Suppressor macrophage treated with lipopolysaccharide for 4 hours (primary cell): Measurements from ENCODE around the gene TOP2A.
A peak's percentile ranks its signal among the peaks of the same experiment; 100 is the strongest.

Experiments used
- DNase-seq: peaks from one replicate; pipeline ENCODE4 v3.0.0-alpha.2; 2020

The TOP2A gene

DNA sequence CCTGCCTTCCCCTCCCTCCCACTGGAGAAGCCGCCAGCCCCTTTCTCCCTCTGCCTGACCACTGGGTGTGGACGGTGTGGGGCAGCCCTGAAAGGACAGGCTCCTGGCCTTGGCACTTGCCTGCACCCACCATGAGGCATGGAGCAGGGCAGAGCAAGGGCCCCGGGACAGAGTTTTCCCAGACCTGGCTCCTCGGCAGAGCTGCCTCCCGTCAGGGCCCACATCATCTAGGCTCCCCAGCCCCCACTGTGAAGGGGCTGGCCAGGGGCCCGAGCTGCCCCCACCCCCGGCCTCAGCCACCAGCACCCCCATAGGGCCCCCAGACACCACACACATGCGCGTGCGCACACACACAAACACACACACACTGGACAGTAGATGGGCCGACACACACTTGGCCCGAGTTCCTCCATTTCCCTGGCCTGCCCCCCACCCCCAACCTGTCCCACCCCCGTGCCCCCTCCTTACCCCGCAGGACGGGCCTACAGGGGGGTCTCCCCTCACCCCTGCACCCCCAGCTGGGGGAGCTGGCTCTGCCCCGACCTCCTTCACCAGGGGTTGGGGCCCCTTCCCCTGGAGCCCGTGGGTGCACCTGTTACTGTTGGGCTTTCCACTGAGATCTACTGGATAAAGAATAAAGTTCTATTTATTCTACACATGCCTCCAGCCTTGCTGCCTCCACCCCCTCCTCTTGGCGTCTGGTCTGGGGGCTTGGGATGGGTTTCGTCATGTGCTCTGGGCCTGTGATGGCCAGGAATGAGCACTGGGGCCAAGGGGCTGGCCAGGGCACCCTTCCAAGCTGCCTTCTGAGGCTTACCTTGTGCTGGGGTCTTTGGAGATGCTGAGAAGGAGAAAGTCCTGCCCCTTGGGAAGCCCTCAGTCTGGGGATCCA lies 60.5 kb downstream of the TOP2A start:
- no peak for DNase-seq

DNA sequence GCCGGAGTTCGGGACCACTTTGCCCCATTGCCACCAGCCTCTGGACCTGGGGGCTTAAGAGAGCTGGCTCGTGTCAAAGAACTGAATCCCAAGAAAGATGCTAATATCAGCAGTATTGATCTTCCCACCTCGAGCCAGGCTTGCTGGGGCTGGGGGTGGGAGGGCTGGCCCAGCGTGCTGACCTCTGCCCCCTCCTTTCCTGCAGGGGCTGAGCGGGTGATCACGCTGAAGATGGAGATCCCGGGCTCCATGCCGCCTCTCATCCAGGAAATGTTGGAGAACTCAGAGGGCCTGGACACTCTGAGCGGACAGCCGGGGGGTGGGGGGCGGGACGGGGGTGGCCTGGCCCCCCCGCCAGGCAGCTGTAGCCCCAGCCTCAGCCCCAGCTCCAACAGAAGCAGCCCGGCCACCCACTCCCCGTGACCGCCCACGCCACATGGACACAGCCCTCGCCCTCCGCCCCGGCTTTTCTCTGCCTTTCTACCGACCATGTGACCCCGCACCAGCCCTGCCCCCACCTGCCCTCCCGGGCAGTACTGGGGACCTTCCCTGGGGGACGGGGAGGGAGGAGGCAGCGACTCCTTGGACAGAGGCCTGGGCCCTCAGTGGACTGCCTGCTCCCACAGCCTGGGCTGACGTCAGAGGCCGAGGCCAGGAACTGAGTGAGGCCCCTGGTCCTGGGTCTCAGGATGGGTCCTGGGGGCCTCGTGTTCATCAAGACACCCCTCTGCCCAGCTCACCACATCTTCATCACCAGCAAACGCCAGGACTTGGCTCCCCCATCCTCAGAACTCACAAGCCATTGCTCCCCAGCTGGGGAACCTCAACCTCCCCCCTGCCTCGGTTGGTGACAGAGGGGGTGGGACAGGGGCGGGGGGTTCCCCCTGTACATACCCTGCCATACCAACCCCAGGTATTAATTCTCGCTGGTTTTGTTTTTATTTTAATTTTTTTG lies 61.6 kb downstream of the TOP2A start:
- no peak for DNase-seq

- peak; percentile 78 for DNase-seq
These were observed 62.4 kb downstream of the TOP2A start for GRCh38 chr17:40355123-40355803.

DNA sequence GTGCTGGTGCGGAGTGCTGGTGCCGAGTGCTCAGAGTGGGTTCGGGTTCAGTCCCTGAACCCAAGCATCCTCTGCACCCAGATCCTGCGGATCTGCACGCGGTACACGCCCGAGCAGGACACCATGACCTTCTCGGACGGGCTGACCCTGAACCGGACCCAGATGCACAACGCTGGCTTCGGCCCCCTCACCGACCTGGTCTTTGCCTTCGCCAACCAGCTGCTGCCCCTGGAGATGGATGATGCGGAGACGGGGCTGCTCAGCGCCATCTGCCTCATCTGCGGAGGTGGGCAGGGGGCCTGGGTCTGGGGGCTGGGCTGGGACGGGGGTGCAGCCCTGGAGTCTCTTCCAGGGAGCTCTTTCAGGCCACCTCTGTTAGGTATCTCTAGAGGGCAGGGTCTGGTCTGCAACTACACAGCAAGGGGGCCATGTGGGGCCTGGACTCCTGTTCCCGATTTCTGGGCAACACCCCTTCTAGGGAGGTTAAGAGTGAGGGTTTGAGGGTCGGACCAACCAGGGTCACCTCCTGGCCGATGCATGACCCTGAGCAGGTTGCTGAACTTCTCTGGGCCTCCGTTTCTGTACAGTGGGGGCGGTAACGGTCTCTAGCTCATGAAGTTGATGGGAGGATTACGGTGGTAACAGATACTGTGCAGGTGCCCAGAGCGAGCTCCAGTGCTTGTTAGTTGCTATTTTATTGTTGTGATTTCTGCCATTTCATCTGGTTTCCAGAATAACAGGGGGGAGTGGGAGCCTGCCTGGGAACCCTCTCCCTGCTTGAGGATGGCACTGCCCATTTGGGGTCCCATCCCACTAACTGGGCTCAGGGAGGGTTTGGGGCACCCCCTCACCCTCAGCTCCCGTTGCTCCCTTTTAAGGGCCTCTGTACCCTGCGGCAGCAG lies 63.2 kb downstream of the TOP2A start:
- no peak for DNase-seq

DNA sequence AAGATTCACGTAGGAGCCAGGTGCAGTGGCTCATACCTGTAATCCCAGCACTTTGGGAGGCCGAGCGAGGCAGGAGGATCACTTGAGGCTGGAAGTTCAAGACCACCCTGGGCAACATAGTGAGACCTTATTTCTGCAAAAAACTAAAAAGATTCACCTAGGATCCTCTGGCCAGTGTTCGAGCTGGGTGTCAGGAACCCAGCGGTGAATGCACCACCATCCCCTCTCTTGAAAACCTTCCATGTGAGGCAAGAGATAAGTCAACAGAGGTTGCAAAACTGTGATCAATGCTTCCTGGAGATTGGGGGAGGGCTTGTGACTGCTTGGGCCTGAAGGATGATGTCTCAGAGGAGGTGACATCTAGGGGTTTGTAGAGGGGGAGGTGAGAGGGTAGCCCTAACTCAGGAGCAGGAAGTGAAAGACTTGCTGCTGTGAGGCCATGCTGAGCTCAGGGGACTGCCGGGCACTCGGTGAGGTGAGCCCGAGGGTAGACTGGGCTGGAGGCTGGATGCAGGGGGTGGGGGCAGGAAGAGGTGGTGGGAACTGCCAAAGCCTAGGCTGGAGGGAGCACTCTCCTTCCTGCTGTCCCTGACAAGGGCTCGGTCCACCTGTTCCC lies 64.8 kb downstream of the TOP2A start:
- peak; percentile 60 for DNase-seq

- DNase-seq, result no peak
These were observed 65.4 kb downstream of the TOP2A start for GRCh38 chr17:40352237-40352778.

DNA sequence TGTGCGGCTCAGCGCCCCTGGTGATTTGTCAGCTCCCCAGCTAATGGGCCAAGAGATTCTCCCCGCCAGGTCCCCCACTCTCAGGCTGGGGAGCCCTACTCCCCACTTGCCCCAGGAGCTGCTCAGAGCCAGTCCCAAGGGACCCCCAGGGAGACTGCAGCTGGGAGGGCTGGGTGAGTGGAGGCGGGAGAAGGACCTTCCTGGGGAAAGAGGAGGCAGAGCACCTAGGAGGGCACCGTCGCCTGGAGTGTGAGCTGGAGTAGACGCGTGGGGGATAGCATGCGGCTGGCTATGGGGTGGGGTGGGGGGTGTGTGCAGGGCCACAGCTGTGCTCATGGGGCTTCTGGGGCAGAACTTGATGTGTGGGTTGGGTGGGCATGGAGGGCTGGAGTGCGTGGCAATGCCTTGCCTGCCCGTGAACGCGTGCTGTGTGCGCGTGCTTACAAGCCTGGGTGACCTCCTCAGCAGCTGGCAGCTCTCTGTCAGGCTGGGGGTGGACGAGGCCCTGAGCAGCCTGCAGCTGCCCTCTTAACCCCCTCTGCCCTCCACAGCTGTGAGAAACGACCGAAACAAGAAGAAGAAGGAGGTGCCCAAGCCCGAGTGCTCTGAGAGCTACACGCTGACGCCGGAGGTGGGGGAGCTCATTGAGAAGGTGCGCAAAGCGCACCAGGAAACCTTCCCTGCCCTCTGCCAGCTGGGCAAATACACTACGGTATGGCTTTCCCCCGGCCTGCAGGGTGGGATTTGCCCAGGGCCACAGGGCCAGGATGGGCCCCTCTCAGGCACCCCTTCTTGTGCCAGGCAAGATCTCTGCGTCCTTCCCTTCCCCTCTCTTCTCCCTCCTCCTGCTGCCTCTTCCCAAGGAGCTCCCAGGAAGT lies 66.1 kb downstream of the TOP2A start:
- DNase-seq, result no peak

DNA sequence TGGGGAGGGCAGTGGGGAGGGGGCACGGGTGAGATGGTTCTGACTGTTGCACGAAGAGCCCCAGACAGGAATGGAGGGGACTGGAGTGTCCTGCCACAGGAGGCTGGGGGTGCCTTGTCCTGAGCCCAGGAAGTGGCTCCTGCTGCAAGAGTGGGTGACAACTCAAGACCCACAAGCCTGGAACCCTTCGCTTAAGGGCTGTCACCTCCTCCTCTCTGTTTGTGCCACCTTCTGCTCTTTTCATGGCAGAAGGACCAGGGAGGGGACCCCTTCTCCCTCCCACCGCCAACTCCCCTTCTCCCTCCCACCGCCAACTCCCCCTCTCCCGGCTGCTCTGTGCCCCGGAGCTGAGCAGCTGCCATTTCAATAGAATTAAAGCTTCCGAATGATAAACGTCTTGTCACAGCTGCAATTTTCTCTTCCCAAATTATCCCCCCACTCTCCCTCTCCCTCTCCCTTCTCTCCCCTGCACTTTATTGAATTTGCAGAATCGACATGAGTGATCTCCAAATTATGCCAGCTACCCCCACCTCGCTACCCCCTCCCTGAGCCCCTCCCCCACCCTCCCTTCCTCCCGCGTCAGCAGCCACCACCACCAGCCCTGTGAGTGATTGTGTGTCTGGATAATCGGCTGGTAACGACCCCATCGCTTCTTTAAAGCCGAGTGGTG lies 66.9 kb downstream of the TOP2A start:
- no peak for DNase-seq

DNA sequence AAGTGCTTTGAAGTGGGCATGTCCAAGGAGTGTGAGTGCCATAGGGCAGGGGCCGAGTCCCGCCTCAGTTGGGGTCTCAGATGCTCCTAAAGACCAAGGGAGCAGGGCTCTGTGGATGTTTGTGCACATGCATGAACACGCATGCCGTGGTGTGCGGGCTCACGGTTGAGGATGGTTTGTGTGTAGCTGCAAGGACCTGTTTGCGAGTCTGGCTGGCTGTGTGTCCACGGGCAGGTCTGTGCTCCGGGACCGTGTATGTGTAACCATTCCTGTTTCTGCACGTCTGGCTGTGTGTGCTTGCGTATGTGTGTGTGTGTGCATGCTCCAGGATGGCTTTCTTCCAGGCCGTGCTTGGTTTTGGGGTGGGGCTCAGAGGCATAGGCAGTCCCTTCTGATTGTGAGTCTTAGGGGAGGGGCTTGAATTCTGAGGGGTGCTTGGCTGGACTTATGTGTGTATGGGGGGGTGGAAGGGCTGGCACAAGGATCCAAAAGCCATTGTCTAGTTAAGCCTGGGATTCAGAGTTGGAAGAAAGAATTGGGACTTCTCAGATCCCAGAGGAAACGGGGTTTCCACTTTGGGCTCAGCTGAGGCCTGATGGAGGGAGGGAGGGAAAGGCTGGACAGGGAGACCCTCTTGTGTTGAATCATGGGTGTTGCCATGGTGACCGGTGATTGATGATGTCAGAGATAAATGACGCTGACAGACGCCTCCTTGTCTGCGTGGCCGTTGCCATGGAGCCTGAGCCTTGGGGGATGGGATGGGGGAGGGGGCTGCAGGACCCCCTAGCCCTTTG lies 67.6 kb downstream of the TOP2A start:
- DNase-seq, result no peak

DNA sequence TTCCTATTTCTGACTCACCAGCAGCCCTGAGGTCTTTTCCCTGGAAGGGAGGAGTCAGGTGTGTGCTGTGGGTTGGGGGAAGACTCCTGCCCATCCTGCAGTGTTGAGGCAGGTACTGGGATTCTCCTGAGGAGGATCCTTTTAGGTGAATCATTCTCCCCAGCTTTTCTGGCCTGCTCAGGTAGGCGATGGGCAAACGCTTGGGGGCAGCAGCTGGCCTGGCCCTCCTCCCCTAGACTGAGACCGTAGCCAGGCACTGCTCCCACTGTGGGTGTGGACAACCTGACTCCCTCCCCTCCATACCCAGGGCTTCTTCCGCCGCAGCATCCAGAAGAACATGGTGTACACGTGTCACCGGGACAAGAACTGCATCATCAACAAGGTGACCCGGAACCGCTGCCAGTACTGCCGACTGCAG lies 68.2 kb downstream of the TOP2A start:
- DNase-seq, result no peak

GRCh38 chr17:40348562-40349476 lies 68.9 kb downstream of the TOP2A start:
- no peak for DNase-seq

DNA sequence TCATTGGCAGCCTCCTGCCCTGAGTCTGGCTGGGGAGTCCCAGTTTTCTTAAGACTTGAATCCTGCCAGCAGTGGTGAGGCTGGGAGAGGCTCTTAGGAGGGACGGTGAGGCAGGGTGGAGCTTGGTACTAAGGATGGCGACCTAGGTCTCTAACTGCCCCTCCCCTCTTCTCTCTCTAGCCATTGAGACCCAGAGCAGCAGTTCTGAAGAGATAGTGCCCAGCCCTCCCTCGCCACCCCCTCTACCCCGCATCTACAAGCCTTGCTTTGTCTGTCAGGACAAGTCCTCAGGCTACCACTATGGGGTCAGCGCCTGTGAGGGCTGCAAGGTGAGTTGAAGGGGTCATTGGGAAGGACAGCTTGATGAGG lies 69.6 kb downstream of the TOP2A start:
- DNase-seq, result no peak

DNA sequence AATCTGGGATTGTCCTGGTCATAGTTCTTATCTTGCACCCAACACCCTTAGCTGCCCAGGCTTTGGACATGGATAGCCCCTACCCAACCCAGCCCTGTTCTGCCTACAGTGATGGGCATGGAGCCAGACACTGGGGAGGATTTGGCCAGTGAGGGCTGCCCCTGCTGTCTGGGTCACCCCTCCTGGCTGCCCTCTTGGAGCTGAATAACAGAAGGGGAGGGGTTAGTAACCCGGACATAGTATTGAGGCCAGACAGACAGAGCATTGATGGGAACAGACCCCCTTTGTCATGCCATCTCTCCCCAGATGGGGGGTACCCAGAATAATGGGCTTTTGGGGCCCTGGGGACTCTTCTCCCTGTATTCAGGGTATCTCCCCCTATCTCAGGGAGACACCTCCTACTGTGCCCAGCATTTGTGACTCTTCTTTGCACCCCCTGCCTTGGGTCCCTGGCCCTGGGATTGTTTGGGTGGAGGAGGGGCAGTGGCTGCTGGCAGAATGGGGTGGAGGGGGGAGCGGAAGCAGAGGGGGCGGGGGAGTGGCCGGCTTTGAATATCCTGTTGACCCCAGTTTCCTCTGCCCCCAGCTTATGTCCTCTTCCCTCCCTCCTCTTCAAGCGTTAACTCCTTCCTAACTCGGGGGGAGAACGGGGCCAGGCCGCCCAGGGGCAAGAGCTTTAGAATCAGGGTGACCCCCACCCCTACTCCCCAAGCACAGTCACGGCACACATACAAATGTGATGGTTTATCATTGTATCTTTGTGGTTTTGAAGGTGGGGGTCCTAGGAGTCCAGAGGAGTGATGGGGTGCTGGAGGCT lies 70.2 kb downstream of the TOP2A start:
- no peak for DNase-seq

GRCh38 chr17:40346765-40347158 lies 70.9 kb downstream of the TOP2A start:
- DNase-seq, result no peak

- DNase-seq, result no peak
These were observed 71.5 kb downstream of the TOP2A start for GRCh38 chr17:40345994-40346764.
